H1 (cell line): ENCODE data around the gene EPB41L5. TPM values are rescaled to one million over a fixed set of nuclear protein-coding genes. Genes with fewer than 3 reads are reported as not detected.

Experiments
- BCL11A ChIP-seq, 2 experiments: IDR thresholded peaks; one replicate each; pipeline ENCODE4 v1.6.1; 2011; ENCODE audit warnings: low read depth in 2 of 2, low read length in 2 of 2, mild to moderate bottlenecking in 2 of 2
- CREB1 ChIP-seq: IDR thresholded peaks from 2 replicates; pipeline ENCODE4 v1.6.1; 2012; ENCODE audit warnings: inconsistent platforms
- JUN ChIP-seq: IDR thresholded peaks from 2 replicates; pipeline ENCODE4 v1.6.1; 2011; ENCODE audit warnings: low read depth, mild to moderate bottlenecking, improper control_type of control experiment, low read length
- RAD21 ChIP-seq, 2 experiments: IDR thresholded peaks in 1 of 2; conservative IDR thresholded peaks in 1 of 2; 2 replicates each; pipeline ENCODE4 v1.6.1; 2011; ENCODE audit warnings: low read depth in 2 of 2, low read length in 2 of 2, improper control_type of control experiment in 1 of 2, inconsistent platforms in 1 of 2, mild to moderate bottlenecking in 1 of 2, moderate library complexity in 1 of 2
- ZNF274 ChIP-seq: IDR thresholded peaks from 2 replicates; pipeline ENCODE4 v1.7.0; 2012; ENCODE audit warnings: low read length, borderline replicate concordance; ENCODE audit errors: extremely low read depth
- polyA plus RNA-seq, 7 experiments: library from polyadenylated mRNA; depleted of rRNA in 3 of 7; stranded (reverse) in 5 of 7; unstranded in 2 of 7; fragments of >200 nt in 5 of 7; fragments of 200-250 nt in 2 of 7; gene quantifications; 1 replicate in 5 of 7; 2 replicates in 1 of 7; 4 replicates in 1 of 7; pipeline versions ENCODE4 v1.2.1 to v1.2.3, GENCODE V29; 2011 to 2013; ENCODE audit warnings: missing spikeins in 2 of 7, mixed read lengths in 2 of 7
- total RNA-seq: library from RNA; stranded (reverse); fragmentation: NEBNext Ultra II Directional; extraction: Animal tissue kit (Norgen Biotek cat#: 25700); gene quantifications from 2 replicates; pipeline ENCODE4 v1.2.1, GENCODE V29; 2021

The EPB41L5 gene
- total and polyA plus RNA-seq, 2 of the 8 experiments (the other 6 are each of a cell fraction or from before 2014, with no cell fraction given), result 13.5 to 32.3 TPM

DNA sequence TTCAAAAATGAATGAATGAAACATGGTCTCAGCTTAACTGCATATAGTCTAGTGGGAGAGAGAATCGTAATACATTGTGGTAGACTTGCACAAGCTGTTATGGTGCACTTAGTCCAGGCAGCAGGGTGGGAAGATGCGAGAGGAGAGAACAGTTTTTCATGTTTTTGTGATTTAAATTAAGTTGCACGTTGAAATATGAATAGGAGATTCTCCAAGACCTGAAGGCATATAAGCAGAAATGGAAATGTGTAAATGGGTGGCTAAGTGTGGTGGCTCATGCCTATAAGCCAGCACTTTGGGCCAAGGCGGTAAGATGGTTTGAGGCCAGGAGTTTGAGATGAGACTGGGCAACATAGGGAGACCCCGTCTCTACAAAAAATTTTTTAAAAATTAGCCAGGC, 149.8 kb downstream of the EPB41L5 start (continued):
- TF ChIP-seq BCL11A (IDR thresholded peaks at IDR 0.05; ENCODE audit: low read depth in 2 of 2, low read length in 2 of 2), result no peak
- TF ChIP-seq JUN, result no peak
- TF ChIP-seq CREB1, result no peak
- no peak for TF ChIP-seq RAD21 (IDR thresholded peaks at IDR 0.05 in 1 of 2, conservative IDR thresholded peaks at IDR 0.05 in 1 of 2; ENCODE audit: low read depth in 2 of 2, low read length in 2 of 2)
- TF ChIP-seq ZNF274, result no peak
